ENCODE data around the gene INPP5J.

The INPP5J gene

GRCh38 chr22:31121403-31121802 lies 1.4 kb upstream of the INPP5J start:
- H3K27me3 ChIP-seq (replicated peaks; ENCODE audit: control insufficient read depth, insufficient read depth, low read length) = peaks cover 6% of the 10 kb centered on the region
- TF ChIP-seq, protein P1, sequence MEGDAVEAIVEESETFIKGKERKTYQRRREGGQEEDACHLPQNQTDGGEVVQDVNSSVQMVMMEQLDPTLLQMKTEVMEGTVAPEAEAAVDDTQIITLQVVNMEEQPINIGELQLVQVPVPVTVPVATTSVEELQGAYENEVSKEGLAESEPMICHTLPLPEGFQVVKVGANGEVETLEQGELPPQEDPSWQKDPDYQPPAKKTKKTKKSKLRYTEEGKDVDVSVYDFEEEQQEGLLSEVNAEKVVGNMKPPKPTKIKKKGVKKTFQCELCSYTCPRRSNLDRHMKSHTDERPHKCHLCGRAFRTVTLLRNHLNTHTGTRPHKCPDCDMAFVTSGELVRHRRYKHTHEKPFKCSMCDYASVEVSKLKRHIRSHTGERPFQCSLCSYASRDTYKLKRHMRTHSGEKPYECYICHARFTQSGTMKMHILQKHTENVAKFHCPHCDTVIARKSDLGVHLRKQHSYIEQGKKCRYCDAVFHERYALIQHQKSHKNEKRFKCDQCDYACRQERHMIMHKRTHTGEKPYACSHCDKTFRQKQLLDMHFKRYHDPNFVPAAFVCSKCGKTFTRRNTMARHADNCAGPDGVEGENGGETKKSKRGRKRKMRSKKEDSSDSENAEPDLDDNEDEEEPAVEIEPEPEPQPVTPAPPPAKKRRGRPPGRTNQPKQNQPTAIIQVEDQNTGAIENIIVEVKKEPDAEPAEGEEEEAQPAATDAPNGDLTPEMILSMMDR (IDR thresholded peaks at IDR 0.05; ENCODE audit: insufficient read depth, low read length, poor library complexity, severe bottlenecking) = no peak
- DNase-seq (ENCODE audit: extremely low read depth, insufficient read length) = no peak

GRCh38 chr22:31122196-31122531 lies 602 bp upstream of the INPP5J start:
- Histone ChIP-seq H3K4me3 (replicated peaks; ENCODE audit: low read depth, low read length) (no peak overlapping the region), H3K27me3 (replicated peaks; ENCODE audit: control insufficient read depth, insufficient read depth, low read length) (peaks cover 6% of the 10 kb centered on the region), H3K36me3 (ENCODE audit: control insufficient read depth, insufficient read depth, low read length) (no peaks in the 10 kb centered on the region)
- DNase-seq (ENCODE audit: extremely low read depth, insufficient read length) = no peak
- TF ChIP-seq, protein P1 (IDR thresholded peaks at IDR 0.05; ENCODE audit: insufficient read depth, low read length, poor library complexity, severe bottlenecking) = no peak

More at GRCh38 chr22:31121403-31121802, 1.4 kb upstream of the INPP5J start:
- Histone ChIP-seq H3K4me3 (replicated peaks; ENCODE audit: low read depth, low read length) (no peak overlapping the region), H3K36me3 (ENCODE audit: control insufficient read depth, insufficient read depth, low read length) (no peaks in the 10 kb centered on the region)

DNA sequence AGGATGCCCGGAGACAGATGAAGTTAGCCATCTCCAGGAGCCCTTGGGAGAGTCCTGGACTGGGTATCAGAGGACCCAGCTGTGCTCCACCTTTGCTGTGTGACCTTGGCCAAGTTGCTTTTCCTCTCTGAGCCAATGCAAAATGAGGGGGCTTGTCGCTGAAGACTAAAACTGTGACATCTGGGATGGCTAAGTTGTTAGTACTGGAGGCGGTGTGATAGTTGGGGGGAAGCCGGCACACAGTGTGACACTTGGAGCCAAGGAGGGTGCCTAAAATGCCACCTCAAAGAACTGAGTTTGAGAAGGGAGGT lies 481 bp downstream of the INPP5J start:
- TF ChIP-seq, protein P1 (IDR thresholded peaks at IDR 0.05; ENCODE audit: insufficient read depth, low read length, poor library complexity, severe bottlenecking) = no peak
- Histone ChIP-seq H3K27me3 (replicated peaks; ENCODE audit: control insufficient read depth, insufficient read depth, low read length) (peaks cover 6% of the 10 kb centered on the region), H3K36me3 (ENCODE audit: control insufficient read depth, insufficient read depth, low read length) (no peaks in the 10 kb centered on the region), H3K4me3 (replicated peaks; ENCODE audit: low read depth, low read length) (no peak overlapping the region)
- DNase-seq (ENCODE audit: extremely low read depth, insufficient read length) = no peak

- Histone ChIP-seq H3K4me3 (replicated peaks; ENCODE audit: low read depth, low read length) (no peak overlapping the region), H3K27me3 (replicated peaks; ENCODE audit: control insufficient read depth, insufficient read depth, low read length) (peaks cover 5% of the 10 kb centered on the region), H3K36me3 (ENCODE audit: control insufficient read depth, insufficient read depth, low read length) (no peaks in the 10 kb centered on the region)
- no peak for DNase-seq (ENCODE audit: extremely low read depth, insufficient read length)
- TF ChIP-seq, protein P1 (IDR thresholded peaks at IDR 0.05; ENCODE audit: insufficient read depth, low read length, poor library complexity, severe bottlenecking) = no peak
These were observed 1.5 kb downstream of the INPP5J start for GRCh38 chr22:31124290-31124689.

DNA sequence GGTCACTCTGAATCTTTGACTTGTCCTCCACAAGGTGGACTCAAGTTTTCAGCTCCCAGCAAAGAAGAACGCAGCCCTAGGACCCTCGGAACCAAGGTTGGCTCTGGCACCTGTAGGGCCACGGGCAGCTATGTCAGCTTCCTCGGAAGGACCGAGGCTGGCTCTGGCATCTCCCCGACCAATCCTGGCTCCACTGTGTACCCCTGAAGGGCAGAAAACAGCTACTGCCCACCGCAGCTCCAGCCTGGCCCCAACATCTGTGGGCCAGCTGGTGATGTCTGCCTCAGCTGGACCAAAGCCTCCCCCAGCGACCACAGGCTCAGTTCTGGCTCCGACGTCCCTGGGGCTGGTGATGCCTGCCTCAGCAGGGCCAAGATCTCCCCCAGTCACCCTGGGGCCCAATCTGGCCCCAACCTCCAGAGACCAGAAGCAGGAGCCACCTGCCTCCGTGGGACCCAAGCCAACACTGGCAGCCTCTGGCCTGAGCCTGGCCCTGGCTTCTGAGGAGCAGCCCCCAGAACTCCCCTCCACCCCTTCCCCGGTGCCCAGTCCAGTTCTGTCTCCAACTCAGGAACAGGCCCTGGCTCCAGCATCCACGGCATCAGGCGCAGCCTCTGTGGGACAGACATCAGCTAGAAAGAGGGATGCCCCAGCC lies 2.2 kb downstream of the INPP5J start:
- Histone ChIP-seq H3K36me3 (ENCODE audit: control insufficient read depth, insufficient read depth, low read length) (no peaks in the 10 kb centered on the region), H3K27me3 (replicated peaks; ENCODE audit: control insufficient read depth, insufficient read depth, low read length) (peaks cover 4% of the 10 kb centered on the region), H3K4me3 (replicated peaks; ENCODE audit: low read depth, low read length) (no peak overlapping the region)
- no peak for DNase-seq (ENCODE audit: extremely low read depth, insufficient read length)
- TF ChIP-seq, protein P1 (IDR thresholded peaks at IDR 0.05; ENCODE audit: insufficient read depth, low read length, poor library complexity, severe bottlenecking) = no peak
